ENCODE results near the gene RNF225.
"Not testable (repeated sequence)": the region's sequence is repeated elsewhere in the genome, so short reads cannot be mapped to it uniquely, and the experiment has no call there.

RNF225 gene

DNA sequence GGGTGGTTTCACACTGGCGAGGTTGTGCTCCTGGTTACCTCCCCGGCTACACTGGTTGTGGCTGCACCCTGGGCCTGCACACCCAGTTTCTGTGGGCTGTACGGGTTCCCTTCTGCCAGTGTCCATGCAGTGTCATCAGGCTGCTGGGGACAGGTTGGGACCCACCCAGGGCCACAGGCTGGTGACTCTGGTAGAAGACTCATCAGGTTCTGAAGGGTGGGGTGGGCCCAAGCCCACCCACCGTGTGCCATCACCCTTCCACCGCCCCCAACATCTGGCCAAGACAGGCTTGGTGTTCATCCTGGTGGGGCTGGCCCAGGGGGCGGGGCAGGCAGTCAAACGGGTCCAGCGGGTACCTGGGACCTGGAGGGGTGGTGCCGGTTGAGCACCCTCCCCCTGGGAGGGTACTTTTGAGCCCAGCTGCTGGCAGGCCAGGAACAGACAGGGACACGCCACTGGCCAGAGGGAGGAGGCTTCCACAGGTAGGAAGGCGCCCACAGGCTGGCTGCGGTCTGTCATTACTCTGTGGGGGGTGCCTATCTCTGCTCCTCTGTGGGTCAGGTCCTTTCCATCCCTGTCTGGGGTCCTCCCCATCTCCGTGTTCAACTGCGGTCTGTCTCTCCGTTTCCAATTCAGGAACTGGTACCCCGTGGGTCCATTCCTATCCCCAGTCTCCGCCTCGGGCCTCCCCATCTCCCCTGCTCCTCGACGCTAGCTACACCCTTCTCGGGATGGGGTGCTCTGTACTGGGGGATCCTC, at the start of gene RNF225:
Gene RNF225 (plus strand): TSS at position 437 of the 759 bp plus-strand sequence. CDS start 434 bp downstream, outside the sequence.
- DNase-seq (ENCODE audit: low read depth in 2 of 2): no peak

- peak in 1 of 2 experiments; percentile 47 for DNase-seq (ENCODE audit: low read depth in 2 of 2)
Observed at GRCh38 chr19:58346961-58347929, 48.2 kb upstream of the RNF225 start.

- DNase-seq (ENCODE audit: low read depth in 2 of 2): not testable (repeated sequence)
Observed at GRCh38 chr19:58348080-58348479, 47.4 kb upstream of the RNF225 start.

GRCh38 chr19:58349590-58349989, 45.9 kb upstream of the RNF225 start:
- DNase-seq (ENCODE audit: low read depth in 2 of 2): no peak

DNA sequence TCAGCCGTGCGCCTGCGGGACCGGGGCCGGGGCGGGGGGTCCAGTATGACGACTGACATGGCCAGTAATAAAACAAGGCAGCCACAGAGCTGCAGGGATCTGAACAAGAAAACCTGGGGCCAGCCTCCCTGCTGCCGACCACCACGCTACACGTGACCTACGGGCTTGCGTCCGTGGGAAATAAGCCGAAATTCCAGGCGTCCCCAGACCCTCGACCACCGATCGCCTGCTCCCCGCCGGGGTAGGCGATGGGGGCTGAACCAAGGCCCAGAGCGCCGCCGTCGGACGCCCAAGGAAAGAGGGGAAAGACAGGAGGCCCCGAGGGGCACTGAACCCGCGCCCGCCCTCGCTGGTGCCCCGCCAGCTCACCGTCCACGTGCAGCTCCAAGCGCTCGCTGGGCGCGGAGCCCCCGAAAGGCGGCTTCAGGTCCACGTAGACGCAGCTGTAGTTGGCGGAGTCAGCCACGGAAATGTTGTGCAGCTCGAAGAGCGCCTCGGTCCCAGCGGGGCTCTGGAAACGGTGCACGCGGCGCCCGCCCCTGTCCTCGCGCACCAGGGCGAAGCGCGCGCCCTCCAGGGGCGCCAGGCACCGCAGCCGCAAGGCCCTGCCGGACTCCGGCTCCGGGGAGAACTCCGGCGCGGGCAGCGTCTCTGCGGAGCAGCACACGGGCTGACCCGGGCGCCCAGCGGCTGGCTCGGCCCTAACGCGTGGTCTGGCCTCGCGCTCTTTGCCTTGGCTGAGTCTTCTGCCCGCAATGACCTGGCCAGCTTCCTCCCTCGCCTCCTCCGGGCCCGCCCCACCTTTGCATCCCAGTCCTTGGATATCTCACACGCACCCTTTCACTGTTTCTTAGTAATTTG, 45.2 kb upstream of the RNF225 start:
- DNase-seq (ENCODE audit: low read depth in 2 of 2): no peak

- no peak for DNase-seq (ENCODE audit: low read depth in 2 of 2)
Observed at GRCh38 chr19:58350871-58351557, 44.4 kb upstream of the RNF225 start.

- DNase-seq (ENCODE audit: low read depth in 2 of 2): no peak
Observed at GRCh38 chr19:58351558-58351878, 43.9 kb upstream of the RNF225 start.

- no peak for DNase-seq (ENCODE audit: low read depth in 2 of 2)
Observed at GRCh38 chr19:58351990-58352755, 43.3 kb upstream of the RNF225 start.

GRCh38 chr19:58352760-58353671, 42.4 kb upstream of the RNF225 start, which contains the start of gene A1BG:
Gene A1BG (minus strand): TSS chr19:58353492. CDS start chr19:58353437, 55 bp downstream.
- DNase-seq (ENCODE audit: low read depth in 2 of 2): no peak

GRCh38 chr19:58353717-58354477, 41.6 kb upstream of the RNF225 start:
- no peak for DNase-seq (ENCODE audit: low read depth in 2 of 2)

GRCh38 chr19:58354478-58355030, 40.9 kb upstream of the RNF225 start:
- DNase-seq (ENCODE audit: low read depth in 2 of 2): no peak

DNA sequence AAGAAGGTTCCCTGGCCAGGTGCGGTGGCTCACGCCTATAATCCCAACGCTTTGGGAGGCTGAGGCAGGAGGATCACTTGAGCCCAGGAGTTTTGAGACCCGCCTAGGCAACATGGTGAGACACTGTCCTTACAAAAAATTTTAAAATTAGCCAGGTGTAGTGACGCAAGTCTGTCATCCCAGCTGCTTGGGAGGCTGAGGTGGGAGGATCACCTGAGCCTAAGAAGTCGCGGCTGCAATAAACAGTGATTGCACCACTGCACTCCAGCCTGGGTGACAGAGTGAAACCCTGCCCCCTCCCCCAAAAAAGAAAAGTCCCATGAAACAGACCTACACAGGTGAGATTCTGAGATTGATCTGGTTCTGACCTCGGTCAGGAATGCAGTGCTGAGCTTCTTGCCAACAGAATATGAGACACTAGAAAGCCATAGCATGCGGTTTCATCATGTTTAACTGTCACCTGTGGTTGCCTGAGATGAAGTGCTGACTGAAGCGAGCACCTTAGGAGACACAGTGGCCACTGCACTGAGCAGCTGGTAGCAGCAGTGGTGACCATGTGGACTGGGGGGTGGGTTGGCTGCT, 40.1 kb upstream of the RNF225 start:
- DNase-seq (ENCODE audit: low read depth in 2 of 2): no peak

- no peak for DNase-seq (ENCODE audit: low read depth in 2 of 2)
Observed at GRCh38 chr19:58355908-58356765, 39.3 kb upstream of the RNF225 start.

GRCh38 chr19:58356766-58357480, 38.5 kb upstream of the RNF225 start:
- no peak for DNase-seq (ENCODE audit: low read depth in 2 of 2)

GRCh38 chr19:58357481-58358145, 37.8 kb upstream of the RNF225 start:
- no peak for DNase-seq (ENCODE audit: low read depth in 2 of 2)

DNA sequence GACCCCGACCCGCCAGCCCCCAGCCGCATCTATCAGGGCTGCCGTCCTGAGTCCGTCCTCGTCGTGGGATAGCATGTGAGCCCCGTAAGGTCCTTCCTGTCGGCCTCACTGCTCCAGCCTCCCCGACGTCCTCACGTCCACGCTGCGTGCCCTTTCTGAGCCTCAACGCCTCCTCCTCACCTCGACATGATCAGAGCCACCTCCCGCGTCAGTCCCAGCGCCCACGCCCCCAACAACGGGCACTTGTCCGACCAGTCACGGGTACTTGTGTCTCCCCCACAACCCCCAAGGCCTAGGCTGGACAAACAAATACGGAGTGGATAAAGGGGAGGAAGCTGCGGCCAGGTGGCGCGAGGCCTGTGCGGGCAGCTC, 33.6 kb upstream of the RNF225 start:
- no peak for DNase-seq (ENCODE audit: low read depth in 2 of 2)

Measured in fibroblast of skin of left biceps (primary cell).